GM18867 (cell line): ENCODE results near the gene ARHGAP44.
A peak's percentile ranks its signal among the peaks of the same experiment; 100 is the strongest.

ENCODE experiments used
- ATAC-seq: cut with Tn5 transposase; IDR thresholded peaks from one replicate; pipeline ENCODE4 v1.9.1; 2021; ENCODE audit warnings: mild to moderate bottlenecking, moderate library complexity; ENCODE audit not compliant: unreplicated experiment

Gene ARHGAP44

DNA sequence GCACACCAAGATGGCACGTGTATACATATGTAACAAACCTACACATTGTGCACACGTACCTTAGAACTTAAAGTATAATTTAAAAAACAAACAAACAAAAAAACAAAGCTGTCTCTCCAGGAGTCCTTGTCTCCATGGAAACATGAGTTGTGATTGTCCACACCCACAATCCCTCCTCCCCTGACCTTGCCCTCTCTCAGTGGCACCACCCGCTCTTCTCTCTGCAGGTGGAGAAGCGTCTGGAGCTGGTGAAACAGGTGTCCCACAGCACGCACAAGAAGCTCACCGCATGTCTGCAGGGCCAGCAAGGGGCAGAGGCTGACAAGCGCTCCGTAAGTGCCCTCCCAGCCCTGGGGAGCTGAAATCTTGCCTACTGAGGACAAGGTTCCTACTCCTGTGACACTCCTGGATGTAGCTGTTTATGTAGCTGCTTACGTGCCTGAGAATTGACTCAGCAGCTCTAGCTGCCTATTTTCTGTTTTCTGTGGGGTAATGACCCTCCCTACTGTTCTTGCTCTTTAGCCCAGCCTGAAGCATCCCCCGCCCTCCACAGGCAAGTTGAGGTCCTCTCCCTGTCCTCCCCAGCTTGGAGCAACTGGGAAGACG, 107.0 kb downstream of the ARHGAP44 start:
- no peak for ATAC-seq

DNA sequence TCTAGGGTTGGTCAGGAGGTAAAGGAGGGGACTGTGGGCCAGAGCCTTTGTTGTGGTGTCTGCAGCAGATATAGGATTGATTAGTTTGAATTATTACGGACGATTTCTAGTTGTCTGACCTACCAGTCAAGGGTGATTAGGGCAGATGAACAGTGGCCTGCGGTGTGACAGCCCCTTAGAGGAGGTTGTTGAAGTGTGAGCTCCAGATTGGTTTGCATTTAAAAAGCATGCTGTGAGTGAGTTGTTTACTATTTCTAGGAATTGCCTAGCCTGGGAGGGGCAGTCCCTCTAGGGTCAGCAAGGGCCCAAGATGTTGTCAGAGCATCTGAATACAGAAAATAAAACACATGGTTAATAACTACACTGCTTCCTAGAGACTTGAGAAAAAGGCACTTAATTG, 108.8 kb downstream of the ARHGAP44 start:
- no peak for ATAC-seq

- no peak for ATAC-seq
Observed at GRCh38 chr17:12899604-12900003, 110.3 kb downstream of the ARHGAP44 start.

GRCh38 chr17:12900474-12900873, 111.2 kb downstream of the ARHGAP44 start:
- ATAC-seq, result no peak

GRCh38 chr17:12902046-12902445, 112.7 kb downstream of the ARHGAP44 start:
- no peak for ATAC-seq

GRCh38 chr17:12907477-12907876, 118.2 kb downstream of the ARHGAP44 start:
- ATAC-seq, result no peak

GRCh38 chr17:12909046-12909445, 119.7 kb downstream of the ARHGAP44 start:
- peak; percentile 41 for ATAC-seq

DNA sequence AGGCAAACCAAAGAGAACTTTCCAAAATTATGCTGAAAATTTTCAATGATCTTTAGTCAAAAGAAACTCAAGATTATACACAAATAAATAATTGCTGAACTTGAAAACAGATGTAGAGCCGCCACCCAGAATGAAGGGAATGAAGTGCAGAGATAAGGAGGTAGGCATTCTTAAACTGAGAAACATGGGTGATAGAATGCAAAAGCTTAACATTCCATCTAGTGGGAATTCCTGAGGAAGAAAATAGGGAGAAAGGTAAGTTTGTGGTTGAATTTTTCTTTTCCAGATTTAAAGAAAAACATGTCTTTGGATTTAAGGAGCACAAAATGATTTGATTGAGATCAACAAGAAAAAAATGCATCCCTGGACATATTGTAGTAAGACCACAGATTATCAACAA, 120.2 kb downstream of the ARHGAP44 start:
- no peak for ATAC-seq

DNA sequence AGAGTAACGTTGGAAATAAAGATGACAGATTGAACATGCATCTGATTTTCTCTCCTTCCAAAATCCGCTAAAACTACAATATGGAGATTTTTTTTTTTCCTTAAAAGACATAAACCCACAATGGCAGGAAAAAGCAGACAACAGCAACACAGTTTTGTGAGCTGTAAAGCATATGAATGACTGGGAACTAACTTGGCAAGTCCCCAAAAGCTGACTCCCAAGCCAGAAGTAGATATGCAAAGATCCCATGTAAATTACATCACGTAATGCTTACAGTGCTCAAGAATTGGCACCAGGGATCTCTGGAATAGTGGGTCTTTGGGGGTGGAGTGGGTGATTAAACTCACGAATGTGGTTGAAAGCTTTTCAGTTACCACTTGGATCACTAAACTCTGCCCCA, 121.9 kb downstream of the ARHGAP44 start:
- ATAC-seq, result no peak

DNA sequence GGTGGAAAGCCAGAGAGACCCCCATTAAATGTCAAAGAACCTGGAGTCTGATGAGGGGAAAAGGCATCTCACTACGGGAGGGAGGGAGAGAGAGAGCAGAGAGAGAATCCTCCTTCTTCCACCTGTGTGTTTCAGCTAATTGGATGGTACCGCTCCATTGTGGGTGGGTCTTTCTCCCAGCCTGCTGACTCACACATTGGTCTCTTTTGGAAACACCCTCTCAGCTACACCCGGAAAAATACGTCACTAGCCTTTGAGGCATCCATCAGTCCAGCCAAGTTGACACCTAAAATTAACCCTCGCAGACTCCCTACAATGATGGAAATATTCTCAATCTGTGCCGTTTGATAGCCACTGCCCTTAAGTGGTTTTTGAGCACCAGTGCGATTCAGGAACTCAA, 128.1 kb downstream of the ARHGAP44 start:
- ATAC-seq, result no peak

GRCh38 chr17:12918142-12918541, 128.8 kb downstream of the ARHGAP44 start:
- ATAC-seq, result no peak

DNA sequence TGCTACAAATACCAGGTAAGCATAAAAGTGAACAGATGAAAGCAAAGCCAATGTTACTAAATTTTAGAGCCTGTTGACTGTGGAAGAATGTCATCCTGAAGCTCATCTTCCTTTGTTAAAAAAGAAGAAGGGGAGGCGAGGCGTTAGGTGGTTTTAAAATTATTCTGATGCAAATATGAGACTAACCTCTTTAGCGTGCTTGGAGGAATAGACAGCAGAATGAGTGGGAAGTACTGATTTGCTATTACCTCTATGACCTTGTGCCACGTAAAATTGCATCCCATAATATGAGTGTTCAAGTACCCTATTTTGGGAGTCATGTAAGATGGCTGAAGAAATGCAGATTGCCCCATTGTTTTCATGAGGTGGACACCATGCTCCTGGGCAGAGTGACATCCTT, 132.8 kb downstream of the ARHGAP44 start:
- ATAC-seq, result no peak

- ATAC-seq, result no peak
Observed at GRCh38 chr17:12924614-12925013, 135.3 kb downstream of the ARHGAP44 start.

DNA sequence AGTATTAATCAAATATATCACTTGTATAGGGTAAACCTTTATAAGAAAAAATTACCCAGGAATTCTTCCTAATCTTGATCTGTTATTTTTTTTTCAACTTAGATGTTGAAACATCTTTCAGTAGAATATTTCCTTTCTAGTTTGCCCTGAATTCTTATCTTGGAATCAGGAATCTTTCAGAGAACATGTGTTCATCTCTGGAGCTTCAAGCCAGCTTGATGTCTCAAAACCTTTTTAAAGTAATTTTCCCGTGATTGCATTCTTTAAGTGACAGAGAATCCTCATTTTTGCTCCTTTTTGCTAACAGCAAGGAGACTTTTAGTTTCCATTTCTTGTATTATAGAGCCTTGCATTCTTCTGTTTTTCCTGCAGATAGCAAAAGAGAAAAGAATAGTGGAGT, 137.7 kb downstream of the ARHGAP44 start:
- no peak for ATAC-seq

DNA sequence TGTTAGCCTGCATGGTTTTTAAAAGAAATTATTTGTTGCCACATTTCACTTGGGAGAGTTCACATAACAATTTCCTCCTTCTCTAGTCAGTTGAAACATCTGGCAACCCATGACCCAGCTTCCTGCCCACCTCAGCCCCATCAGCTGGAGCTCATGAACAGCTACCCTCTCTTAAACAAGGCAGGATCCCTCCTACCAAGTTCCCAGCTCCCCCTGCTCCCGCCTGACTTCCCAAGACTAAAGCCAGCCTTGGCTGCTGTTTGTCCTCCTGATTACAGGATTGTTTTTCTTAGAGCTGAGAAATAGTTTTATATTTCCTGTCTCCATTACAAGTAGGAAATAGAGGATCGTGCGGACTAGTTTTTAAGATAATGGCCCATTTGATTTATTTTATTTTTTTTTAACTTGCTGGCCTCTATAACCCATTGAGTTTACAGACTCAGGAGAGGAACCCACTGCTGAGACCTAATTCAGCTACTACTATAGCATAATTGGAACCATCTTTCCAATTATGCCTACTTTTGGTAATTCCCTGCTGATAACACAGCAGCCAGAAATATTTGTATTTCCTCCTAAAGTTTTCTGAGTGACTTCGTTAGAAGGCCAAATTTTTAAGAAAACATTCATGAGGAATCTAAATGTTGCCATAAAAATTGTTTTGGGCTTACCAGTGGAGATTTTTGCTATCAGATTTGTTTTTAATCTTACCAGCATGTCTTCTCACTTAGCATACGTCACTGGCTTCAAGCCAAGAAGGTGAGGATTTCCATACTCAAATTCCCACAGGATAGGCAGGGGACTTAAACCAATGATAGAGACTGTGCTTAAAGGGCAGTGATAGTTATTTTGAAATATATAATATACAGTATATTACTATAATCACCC, 138.5 kb downstream of the ARHGAP44 start:
- no peak for ATAC-seq

DNA sequence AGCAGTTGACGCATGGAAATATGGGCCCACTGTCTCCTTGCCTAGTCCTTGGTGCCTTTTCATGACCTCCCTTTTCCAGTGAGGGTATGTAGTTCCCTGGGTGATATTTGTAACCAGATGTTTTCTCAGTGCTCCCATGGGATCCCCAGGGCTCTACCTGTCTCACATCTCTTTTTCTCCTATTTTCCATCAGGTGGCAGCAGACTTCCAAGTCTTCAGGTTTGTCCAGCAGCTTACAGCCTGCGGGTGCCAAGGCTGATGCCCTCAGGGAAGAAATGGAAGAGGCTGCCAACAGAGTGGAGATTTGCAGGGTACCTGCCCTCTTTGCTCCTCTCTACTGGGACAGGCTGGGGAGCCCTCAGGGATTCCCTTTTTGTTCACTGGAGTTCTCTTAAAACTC, 139.4 kb downstream of the ARHGAP44 start:
- no peak for ATAC-seq

- no peak for ATAC-seq
Observed at GRCh38 chr17:12936501-12936900, 147.2 kb downstream of the ARHGAP44 start.

DNA sequence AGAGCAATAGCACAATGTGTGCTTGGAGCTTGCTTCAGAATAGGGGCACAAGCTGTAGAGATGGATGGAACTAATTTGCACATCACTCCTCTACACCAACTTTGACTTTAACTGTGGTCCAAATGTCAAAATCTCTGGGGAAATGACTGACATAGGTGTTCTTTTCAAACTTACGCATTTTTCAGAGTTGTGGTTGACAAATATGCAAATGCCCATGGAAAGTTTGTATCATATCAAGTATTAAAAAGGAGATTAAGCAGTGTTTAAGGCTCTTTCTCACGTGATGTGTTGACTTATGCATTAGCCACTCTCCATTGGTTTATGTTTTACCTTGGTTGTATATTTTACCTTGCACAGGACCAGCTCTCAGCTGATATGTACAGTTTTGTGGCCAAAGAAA, 151.4 kb downstream of the ARHGAP44 start:
- ATAC-seq, result no peak

- ATAC-seq, result no peak
Observed at GRCh38 chr17:12947047-12947446, 157.7 kb downstream of the ARHGAP44 start.

DNA sequence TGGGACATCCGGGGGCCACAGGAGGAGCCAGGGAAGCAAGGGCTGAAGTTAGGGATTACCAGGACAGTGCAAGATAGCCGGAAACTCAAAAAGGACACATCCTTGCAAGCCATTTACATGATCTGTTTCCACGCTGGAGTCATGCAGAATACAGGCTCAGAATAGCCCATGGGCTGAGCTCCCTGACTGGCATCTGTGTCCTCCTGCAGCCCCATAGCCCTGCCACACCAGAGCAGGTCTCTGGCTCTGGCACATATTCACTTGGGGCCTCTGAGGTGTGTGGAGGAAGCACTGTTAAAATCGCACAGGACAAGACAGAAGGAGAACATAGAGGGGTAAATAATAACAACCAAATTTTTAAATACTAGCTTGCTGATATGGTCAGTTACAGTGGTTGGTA, 162.7 kb downstream of the ARHGAP44 start:
- no peak for ATAC-seq

GRCh38 chr17:12953156-12953555, 163.9 kb downstream of the ARHGAP44 start:
- ATAC-seq, result no peak

- no peak for ATAC-seq
Observed at GRCh38 chr17:12955521-12955920, 166.2 kb downstream of the ARHGAP44 start.
